ENCODE data around the gene ZBED4.

Gene ZBED4

GRCh38 chr22:49903322-49904039, 49.8 kb downstream of the ZBED4 start:
- no peak for DNase-seq (ENCODE audit: low read depth)

- DNase-seq (ENCODE audit: low read depth) = no peak
Observed at GRCh38 chr22:49904040-49904369, 50.4 kb downstream of the ZBED4 start.

- no peak for DNase-seq (ENCODE audit: low read depth)
Observed at GRCh38 chr22:49905465-49905864, 51.8 kb downstream of the ZBED4 start.

GRCh38 chr22:49906071-49906798, 52.6 kb downstream of the ZBED4 start:
- DNase-seq (ENCODE audit: low read depth) = no peak

- no peak for DNase-seq (ENCODE audit: low read depth)
Observed at GRCh38 chr22:49906799-49907290, 53.2 kb downstream of the ZBED4 start.

- DNase-seq (ENCODE audit: low read depth) = no peak
Observed at GRCh38 chr22:49907807-49908206, 54.2 kb downstream of the ZBED4 start.

- DNase-seq (ENCODE audit: low read depth) = no peak
Observed at GRCh38 chr22:49909476-49910205, 56.0 kb downstream of the ZBED4 start.

GRCh38 chr22:49910229-49911155, 56.8 kb downstream of the ZBED4 start:
- DNase-seq (ENCODE audit: low read depth) = no peak

GRCh38 chr22:49911881-49912625, 58.4 kb downstream of the ZBED4 start:
- DNase-seq (ENCODE audit: low read depth) = no peak

- DNase-seq (ENCODE audit: low read depth) = no peak
Observed at GRCh38 chr22:49913026-49913425, 59.4 kb downstream of the ZBED4 start.

- DNase-seq (ENCODE audit: low read depth) = no peak
Observed at GRCh38 chr22:49913446-49913845, 59.8 kb downstream of the ZBED4 start.

GRCh38 chr22:49914256-49914655, 60.6 kb downstream of the ZBED4 start:
- DNase-seq (ENCODE audit: low read depth) = no peak

- DNase-seq (ENCODE audit: low read depth) = no peak
Observed at GRCh38 chr22:49915610-49916009, 62.0 kb downstream of the ZBED4 start.

- no peak for DNase-seq (ENCODE audit: low read depth)
Observed at GRCh38 chr22:49916831-49917230, 63.2 kb downstream of the ZBED4 start.

- DNase-seq (ENCODE audit: low read depth) = peak; percentile 94
Observed at GRCh38 chr22:49917974-49918910, 64.6 kb downstream of the ZBED4 start, which contains the start of the genes ALG12 and CRELD2. TSS of gene ALG12 (minus strand) at chr22:49918438. CDS start at chr22:49913765, 4,673 bp downstream. TSS of gene CRELD2 (plus strand) at chr22:49918634. CDS start at chr22:49918770, 136 bp downstream.

GRCh38 chr22:49918911-49919881, 65.6 kb downstream of the ZBED4 start:
- no peak for DNase-seq (ENCODE audit: low read depth)

- DNase-seq (ENCODE audit: low read depth) = no peak
Observed at GRCh38 chr22:49920859-49921258, 67.2 kb downstream of the ZBED4 start.
